Upper lobe of left lung (tissue), 4 donors: ENCODE data around the gene ABCF1.

Experiments used
- CTCF ChIP-seq, 6 experiments: fragments of 450-650 bp in 4 of 6; fragments of 200-600 bp in 2 of 6; sonication (generic) in 2 of 6; IDR thresholded peaks; one replicate each; pipeline ENCODE4 v1.5.1; 2016 to 2019; ENCODE audit warnings: antibody characterized with exemption in 6 of 6
- POLR2A ChIP-seq, 4 donors: fragments of 450-650 bp; IDR thresholded peaks; one replicate each; pipeline ENCODE4 v1.5.1; 2016 to 2017; ENCODE audit warnings: antibody characterized with exemption in 4 of 4, mild to moderate bottlenecking in 2 of 4
- POLR2AphosphoS5 ChIP-seq, 2 donors: sonication (generic); formaldehyde crosslinking; IDR thresholded peaks; one replicate each; pipeline ENCODE4 v1.5.1; 2017; ENCODE audit warnings: antibody characterized with exemption in 2 of 2

DNA sequence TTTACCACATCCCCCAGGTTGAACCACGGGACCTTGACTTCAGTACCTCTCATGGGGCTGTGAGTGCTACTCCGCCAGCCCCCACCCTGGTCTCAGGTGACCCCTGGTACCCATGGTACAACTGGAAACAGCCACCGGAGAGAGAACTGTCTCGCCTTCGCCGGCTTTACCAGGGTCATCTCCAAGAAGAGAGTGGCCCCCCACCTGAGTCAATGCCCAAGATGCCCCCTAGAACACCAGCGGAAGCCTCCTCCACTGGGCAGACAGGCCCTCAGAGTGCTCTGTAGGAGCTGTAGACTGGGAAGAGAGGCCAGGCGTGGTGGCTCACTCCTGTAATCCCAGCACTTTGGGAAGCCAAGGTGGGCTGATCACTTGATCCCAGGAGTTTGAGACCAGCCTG lies 54.3 kb downstream of the ABCF1 start:
- TF ChIP-seq POLR2A (IDR thresholded peaks at IDR 0.05) (no peak), CTCF (IDR thresholded peaks at IDR 0.05) (no peak), POLR2AphosphoS5 (IDR thresholded peaks at IDR 0.05) (no peak)
